GM19372 (cell line): ENCODE results near the gene KIAA2012.
"Not testable (repeated sequence)": the region's sequence is repeated elsewhere in the genome, so short reads cannot be mapped to it uniquely, and the experiment has no call there.

ENCODE experiments used
- ATAC-seq: cut with Tn5 transposase; IDR thresholded peaks from one replicate; pipeline ENCODE4 v1.9.1; 2021; ENCODE audit warnings: mild to moderate bottlenecking, low read depth, moderate library complexity; ENCODE audit not compliant: unreplicated experiment

Gene KIAA2012

GRCh38 chr2:202110491-202110890, 37.4 kb downstream of the KIAA2012 start:
- ATAC-seq, result no peak

DNA sequence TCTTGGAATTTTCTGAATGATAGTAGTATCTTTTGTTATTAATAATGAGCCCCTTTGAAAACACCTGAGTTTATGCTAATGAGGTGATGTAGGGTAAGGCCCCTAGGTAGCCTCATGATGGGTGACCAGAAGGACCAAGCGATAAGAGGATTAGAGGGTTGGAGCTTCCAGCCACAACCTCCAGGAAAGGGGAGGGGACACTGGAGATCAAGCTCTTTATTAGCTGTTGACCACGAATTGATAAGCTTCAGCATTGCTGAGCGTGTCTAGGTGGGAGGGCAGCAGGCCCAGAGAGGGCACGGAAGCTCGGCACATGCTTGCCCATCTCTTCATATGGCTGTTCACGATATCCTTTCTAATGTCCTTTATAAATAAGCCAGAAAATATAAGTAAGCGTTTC, 39.0 kb downstream of the KIAA2012 start:
- no peak for ATAC-seq

DNA sequence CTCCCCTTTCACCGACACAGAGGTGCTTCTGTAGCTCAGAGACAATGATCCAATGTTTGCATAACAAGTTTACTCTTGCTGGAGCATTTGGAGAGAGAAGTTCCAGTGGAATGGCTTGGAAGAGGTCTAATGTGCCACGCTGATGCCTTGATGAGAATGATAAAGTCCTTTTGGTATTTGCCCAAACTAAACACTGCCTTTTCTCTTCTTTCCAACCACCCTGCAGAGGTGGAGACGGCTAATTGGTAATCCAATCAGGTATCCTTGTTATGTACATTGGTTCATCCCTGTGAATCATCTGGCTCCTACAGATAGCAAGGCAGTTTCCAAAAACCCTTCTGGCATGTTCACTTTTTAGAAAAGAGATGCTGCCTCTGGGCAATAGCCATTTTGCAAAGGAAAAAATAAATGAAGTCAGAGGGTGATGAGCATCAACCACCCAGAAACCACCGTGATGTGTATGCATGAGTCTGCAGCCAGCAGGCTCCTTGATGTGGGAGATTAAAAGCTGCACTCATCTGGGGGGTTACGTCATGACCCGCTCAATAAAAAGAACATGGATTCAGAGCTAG, 40.6 kb downstream of the KIAA2012 start:
- ATAC-seq, result no peak

DNA sequence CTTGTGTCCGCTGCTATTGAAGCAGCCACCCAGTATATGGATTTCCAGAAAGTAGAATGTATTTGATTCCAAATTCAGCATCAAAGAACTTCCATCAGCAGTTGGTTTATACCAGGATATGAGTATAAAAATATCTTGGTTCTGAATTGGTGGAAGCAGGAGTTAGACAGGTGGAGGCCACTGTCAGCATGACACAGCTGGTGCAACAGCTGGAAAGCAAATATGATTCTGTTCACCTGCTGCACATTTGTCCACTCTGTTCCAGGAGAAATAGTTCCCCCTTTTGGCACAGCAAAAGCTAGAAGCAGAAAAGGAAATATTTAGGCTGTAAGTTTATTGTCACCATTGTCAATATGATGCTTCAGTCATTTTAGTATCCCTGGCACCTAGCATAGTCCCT, 41.2 kb downstream of the KIAA2012 start:
- ATAC-seq, result no peak

DNA sequence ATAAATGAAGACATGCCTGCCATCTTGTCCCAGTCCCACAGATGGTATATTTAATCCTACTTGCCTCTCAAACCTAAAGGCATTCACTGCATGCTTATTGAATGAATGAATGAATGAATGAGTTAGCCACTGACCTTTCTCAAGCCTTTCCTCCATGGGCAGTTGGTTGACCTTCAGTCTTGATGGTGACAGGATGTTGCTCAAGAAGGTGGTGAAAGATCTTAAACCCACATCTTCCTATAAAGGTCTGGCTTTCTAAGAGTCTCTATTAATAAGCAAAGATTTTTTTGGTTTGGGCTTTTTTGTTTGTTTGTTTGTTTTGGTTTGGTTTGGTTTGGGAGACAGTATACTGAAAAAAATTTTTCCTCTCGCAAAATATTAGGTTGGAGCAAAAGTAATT, 41.7 kb downstream of the KIAA2012 start:
- ATAC-seq, result no peak

- ATAC-seq, result no peak
These were observed 42.5 kb downstream of the KIAA2012 start for GRCh38 chr2:202115479-202115971.

DNA sequence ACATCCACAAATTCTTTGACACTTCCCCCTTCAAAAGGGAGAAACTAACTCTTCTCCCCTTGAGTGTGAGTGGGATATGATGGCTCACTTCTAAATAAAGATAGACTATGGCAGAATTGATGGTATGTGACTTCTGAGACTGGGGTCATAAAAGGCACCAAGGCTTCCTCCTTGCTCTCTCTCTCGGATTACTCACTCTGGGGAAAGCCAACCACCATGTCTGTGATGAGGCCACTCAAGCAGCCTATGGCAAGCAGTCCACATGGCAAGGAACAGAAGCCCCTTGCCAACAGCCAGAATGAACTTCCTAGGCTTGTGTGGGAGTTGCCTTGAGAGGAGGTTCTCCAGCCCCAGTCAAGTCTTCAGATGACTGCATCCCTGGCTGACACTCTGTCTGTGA, 43.6 kb downstream of the KIAA2012 start:
- ATAC-seq, result no peak

DNA sequence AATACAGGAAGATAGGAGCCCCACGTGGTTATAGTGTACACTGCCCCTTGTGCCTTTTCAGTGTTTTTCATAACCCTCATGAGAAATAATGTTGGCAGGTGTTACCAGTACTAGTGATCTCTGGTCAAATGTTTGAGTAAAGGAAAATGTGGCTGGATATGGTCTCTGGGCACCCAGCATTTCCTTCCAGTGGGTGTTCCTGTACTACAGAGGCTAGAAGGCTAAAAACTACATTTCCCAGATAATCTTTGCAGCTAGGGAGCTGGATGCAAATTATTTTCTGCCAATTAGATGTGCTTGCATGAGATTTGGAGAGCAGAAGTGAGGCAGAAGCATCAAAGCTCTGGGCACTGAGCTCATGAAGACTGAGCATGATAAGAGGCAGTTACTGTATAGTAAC, 45.1 kb downstream of the KIAA2012 start:
- no peak for ATAC-seq

GRCh38 chr2:202120828-202121227, 47.8 kb downstream of the KIAA2012 start:
- ATAC-seq, result no peak

DNA sequence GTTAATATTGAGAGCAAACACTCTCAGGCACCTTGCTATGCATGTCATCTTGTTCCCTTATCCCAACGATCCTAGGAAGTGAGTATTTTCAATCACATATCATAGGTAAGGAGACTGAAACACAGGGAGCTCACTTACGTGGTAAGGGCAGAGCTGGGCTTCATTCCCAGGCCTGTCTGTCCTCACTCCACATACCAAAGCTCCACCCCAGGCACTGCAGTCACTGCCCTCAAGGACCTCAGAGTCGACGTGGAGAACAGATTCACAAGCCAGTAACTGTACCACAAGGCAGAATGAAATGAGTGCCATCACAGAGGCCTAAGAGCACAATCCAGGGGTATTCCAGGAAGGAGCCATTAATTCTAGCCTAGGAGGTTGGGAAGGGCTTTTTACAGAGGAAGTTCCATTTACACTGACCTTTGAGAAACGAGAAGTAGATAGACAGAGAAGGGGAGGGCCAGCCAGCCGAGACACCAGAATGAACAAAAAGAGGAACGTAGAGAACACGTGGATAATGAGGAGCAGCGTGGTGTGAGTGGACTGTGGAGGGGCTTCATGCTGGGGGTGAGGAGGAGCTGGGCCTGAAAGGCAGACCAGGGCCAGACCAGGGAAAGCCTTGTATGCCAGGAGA, 48.6 kb downstream of the KIAA2012 start:
- ATAC-seq, result no peak

DNA sequence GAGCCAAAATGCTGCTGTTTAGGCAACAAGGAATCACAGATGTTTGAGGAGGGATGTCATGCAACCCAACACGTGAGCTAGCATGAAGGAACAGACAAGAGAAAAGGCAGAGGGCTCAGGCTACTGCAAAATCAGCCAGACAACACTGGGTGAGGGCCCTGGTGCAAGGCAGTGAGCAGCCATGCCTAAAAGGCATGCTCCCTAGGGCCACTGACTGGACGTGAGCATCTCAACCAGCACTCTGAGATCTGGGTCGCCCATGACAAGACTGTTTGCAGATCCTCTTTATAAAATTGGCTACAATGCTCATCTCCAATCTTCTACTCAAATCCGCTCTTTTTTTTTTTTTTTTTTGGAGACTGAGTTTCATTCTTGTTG, 49.1 kb downstream of the KIAA2012 start:
- no peak for ATAC-seq

- no peak for ATAC-seq
These were observed 50.1 kb downstream of the KIAA2012 start for GRCh38 chr2:202122980-202123720.

GRCh38 chr2:202124286-202124685, 51.2 kb downstream of the KIAA2012 start:
- ATAC-seq, result no peak

GRCh38 chr2:202127687-202128331, 54.8 kb downstream of the KIAA2012 start:
- ATAC-seq, result no peak

GRCh38 chr2:202129841-202130240, 56.8 kb downstream of the KIAA2012 start:
- no peak for ATAC-seq

DNA sequence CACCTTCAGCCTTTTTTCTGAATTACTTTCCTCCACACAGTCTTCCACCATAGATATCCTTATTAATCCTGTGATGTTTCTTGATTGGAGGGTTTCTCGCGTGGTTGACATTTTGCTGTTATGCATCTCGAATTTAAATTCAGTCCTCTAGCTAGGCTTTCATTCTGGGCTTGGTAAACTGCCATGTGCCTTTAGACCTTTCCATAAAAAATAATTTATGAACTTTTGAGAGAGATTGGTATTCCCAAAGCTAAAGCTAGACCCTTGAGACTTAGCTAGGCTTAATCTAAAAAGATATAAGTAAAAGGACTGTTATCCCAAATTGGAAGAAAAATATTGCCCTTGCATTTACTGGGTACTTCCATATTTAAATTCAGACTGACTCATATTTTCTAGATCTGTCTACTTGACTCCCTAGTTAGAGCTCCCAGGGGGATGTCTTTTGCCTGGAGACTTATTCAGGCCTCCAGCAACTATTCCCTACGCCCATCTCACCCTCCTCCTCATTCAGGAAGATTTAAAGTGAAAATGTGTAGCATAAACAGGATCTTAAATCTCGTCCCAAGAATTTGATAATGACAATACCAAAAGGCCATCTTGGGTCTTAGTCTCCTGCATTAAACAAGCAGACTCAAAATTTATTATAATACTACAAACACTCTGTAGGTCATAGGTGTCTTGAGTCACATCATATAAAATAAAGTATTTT, 60.3 kb downstream of the KIAA2012 start:
- no peak for ATAC-seq

GRCh38 chr2:202133909-202134265, 60.8 kb downstream of the KIAA2012 start:
- no peak for ATAC-seq

- ATAC-seq, result no peak
These were observed 62.2 kb downstream of the KIAA2012 start for GRCh38 chr2:202135091-202135874.

- ATAC-seq, result not testable (repeated sequence)
These were observed 63.0 kb downstream of the KIAA2012 start for GRCh38 chr2:202136039-202136438.

DNA sequence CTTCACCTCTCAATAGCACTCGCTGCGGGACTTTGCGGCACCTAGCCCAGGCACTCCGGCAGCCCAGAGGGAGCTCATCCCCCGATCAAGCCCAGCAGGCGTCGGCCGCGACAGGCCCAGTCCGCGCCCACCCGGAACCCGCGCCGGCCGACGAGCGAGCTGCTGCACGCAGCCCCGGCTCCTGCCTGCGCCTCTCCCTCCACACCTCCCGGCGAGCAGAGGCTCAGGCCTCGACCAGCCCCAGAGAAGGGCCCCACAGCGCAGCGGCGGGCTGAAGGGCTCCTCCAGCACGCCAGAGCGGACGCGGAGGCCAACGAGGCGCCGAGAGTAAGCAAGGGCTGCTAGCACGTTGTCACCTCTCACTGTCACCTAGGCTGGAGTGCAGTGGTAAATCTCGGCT, 63.5 kb downstream of the KIAA2012 start:
- ATAC-seq, result no peak
